CD4-positive, alpha-beta memory T cell (primary cell): Measurements from ENCODE around the gene TBL3. TPM values are rescaled to one million over a fixed set of nuclear protein-coding genes. Genes with fewer than 3 reads are reported as not detected.
A peak's percentile ranks its signal among the peaks of the same experiment; 100 is the strongest.

Experiments used
- CTCF ChIA-PET: fragments of 350-600 bp; sonication (Branson Sonifier 250); formaldehyde crosslinking; loops from one replicate; lab custom pipeline; 2021; ENCODE audit warnings: inconsistent platforms; ENCODE audit not compliant: partially characterized antibody; lab: Charles Lee
- POLR2A ChIA-PET: fragments of 350-600 bp; sonication (Branson Sonifier 250); formaldehyde crosslinking; loops from one replicate; lab custom pipeline; 2021; ENCODE audit not compliant: partially characterized antibody; lab: Charles Lee
- DNase-seq, 5 donors: peaks; one replicate each; pipeline versions ENCODE4 v3.0.0 to v3.0.0-alpha.2; 2020 to 2022; ENCODE audit warnings: mixed read lengths in 1 of 5
- H3K27ac ChIP-seq: one replicate; pipeline ENCODE4 v1.7.0; 2013; ENCODE audit warnings: low read depth, low read length
- H3K27me3 ChIP-seq: 2 replicates; pipeline ENCODE4 v1.7.0; 2013; ENCODE audit warnings: mild to moderate bottlenecking, low read length, moderate library complexity; ENCODE audit not compliant: insufficient read depth
- H3K36me3 ChIP-seq: 2 replicates; pipeline ENCODE4 v1.7.0; 2013; ENCODE audit warnings: mild to moderate bottlenecking, low read length, moderate library complexity; ENCODE audit not compliant: insufficient read depth
- H3K4me1 ChIP-seq: 2 replicates; pipeline ENCODE4 v1.7.0; 2013; ENCODE audit warnings: mild to moderate bottlenecking, low read length, moderate library complexity; ENCODE audit not compliant: insufficient read depth
- H3K4me3 ChIP-seq, 2 donors: one replicate each; pipeline ENCODE4 v1.7.0; 2013; ENCODE audit warnings: low read length in 2 of 2, mild to moderate bottlenecking in 1 of 2
- H3K9me3 ChIP-seq, 2 donors: one replicate each; pipeline ENCODE4 v1.7.0; 2013; ENCODE audit warnings: low read length in 2 of 2, control low read depth in 1 of 2; ENCODE audit not compliant: control insufficient read depth in 1 of 2
- H3K27ac Mint-ChIP-seq, 7 donors: one replicate each; pipeline ENCODE4 v1.8.0; 2020 to 2021; ENCODE audit warnings: mixed read lengths in 7 of 7, mild to moderate bottlenecking in 6 of 7, inconsistent platforms in 3 of 7, moderate library complexity in 3 of 7
- H3K27me3 Mint-ChIP-seq, 2 donors: one replicate each; pipeline ENCODE4 v1.8.0; 2020 to 2021; ENCODE audit warnings: mixed read lengths in 2 of 2
- H3K36me3 Mint-ChIP-seq, 2 donors: one replicate each; pipeline ENCODE4 v1.8.0; 2020 to 2021; ENCODE audit warnings: mixed read lengths in 2 of 2, inconsistent platforms in 1 of 2, mild to moderate bottlenecking in 1 of 2
- H3K4me1 Mint-ChIP-seq, 4 donors: one replicate each; pipeline ENCODE4 v1.8.0; 2020 to 2021; ENCODE audit warnings: mixed read lengths in 4 of 4, mild to moderate bottlenecking in 1 of 4
- H3K4me3 Mint-ChIP-seq, 8 donors: one replicate each; pipeline ENCODE4 v1.8.0; 2020 to 2021; ENCODE audit warnings: mixed read lengths in 8 of 8, mild to moderate bottlenecking in 7 of 8, moderate library complexity in 6 of 8, inconsistent platforms in 3 of 8
- H3K9me3 Mint-ChIP-seq, 8 donors: one replicate each; pipeline ENCODE4 v1.8.0; 2020 to 2021; ENCODE audit warnings: mixed read lengths in 8 of 8, mild to moderate bottlenecking in 5 of 8, inconsistent platforms in 3 of 8, moderate library complexity in 1 of 8
- intact Hi-C: fragments of 100-400 bp; cut with micrococcal nuclease; formaldehyde crosslinking; loops from one replicate; pipeline ENCODE4 v1.15.1; 2023
- polyA plus RNA-seq, 2 donors: library from polyadenylated mRNA; unstranded; fragments of 300-500 nt; fragmentation: Illumina TruSeq; gene quantifications; one replicate each; pipeline ENCODE4 v1.2.3, GENCODE V29; 2021
- total RNA-seq, 2 experiments: library from RNA; stranded (reverse); gene quantifications; one replicate each; pipeline ENCODE4 v1.2.3, GENCODE V29; 2021

TBL3 gene
- total and polyA plus RNA-seq, 4 experiments from 2014 or later = 33.2 to 47.6 (median 39.5) TPM

- Mint-ChIP-seq H3K27ac (no peak overlapping the region), H3K9me3 (peaks cover 0 to 2% (median 0%) of the 10 kb centered on the region in 8 donors), H3K4me1 (peaks cover 1 to 13% (median 4%) of the 10 kb centered on the region in 4 donors), H3K36me3 (peaks cover 21 to 27% of the 10 kb centered on the region in 2 donors), H3K27me3 (peaks cover 8 to 10% of the 10 kb centered on the region in 2 donors), H3K4me3 (no peak overlapping the region)
- H3K36me3 ChIP-seq = peaks cover 32% of the 10 kb centered on the region
- ChIA-PET CTCF (no interaction called here), POLR2A (interaction anchor here (1.5 to 4.7 kb wide), 4 partner anchors 8 to 177 kb away, joined by 4 to 40 read pairs (median 6); partner anchors contain the start of genes RPS2 and TRAF7)
- no peak for DNase-seq
- no peak overlapping the region for H3K27ac ChIP-seq
- H3K4me1 ChIP-seq = peaks cover 10% of the 10 kb centered on the region
- no peaks in the 10 kb centered on the region for H3K9me3 ChIP-seq
- H3K4me3 ChIP-seq = no peak overlapping the region
- intact Hi-C loops = no loop called here
- H3K27me3 ChIP-seq = peaks cover 20% of the 10 kb centered on the region
Measured at GRCh38 chr16:1977875-1978268, 6.0 kb downstream of the TBL3 start.

- H3K36me3 Mint-ChIP-seq = peaks cover 19 to 27% of the 10 kb centered on the region in 2 donors
- ChIA-PET CTCF (no interaction called here), POLR2A (interaction anchor here (1.9 to 4.7 kb wide), 3 partner anchors 14 to 176 kb away, joined by 6 to 40 read pairs (median 6); partner anchors contain the start of genes RPS2 and TRAF7)
- Histone ChIP-seq H3K9me3 (no peaks in the 10 kb centered on the region), H3K27me3 (peaks cover 20% of the 10 kb centered on the region), H3K27ac (no peak overlapping the region), H3K4me1 (peaks cover 10% of the 10 kb centered on the region), H3K4me3 (no peak overlapping the region), H3K36me3 (peaks cover 32% of the 10 kb centered on the region)
- peak in 1 of 5 donors; percentile 39 for DNase-seq
- intact Hi-C loops = no loop called here
- no peak overlapping the region for H3K27ac Mint-ChIP-seq
- no peak overlapping the region for H3K4me3 Mint-ChIP-seq
- H3K9me3 Mint-ChIP-seq = peaks cover 0 to 2% (median 0%) of the 10 kb centered on the region in 8 donors
- H3K4me1 Mint-ChIP-seq = peaks cover 2 to 17% (median 6%) of the 10 kb centered on the region in 4 donors
- H3K27me3 Mint-ChIP-seq = peaks cover 10% of the 10 kb centered on the region in 2 donors
Measured at GRCh38 chr16:1978476-1979120, 6.7 kb downstream of the TBL3 start.

- Histone ChIP-seq H3K4me1 (peaks cover 11% of the 10 kb centered on the region), H3K9me3 (no peaks in the 10 kb centered on the region), H3K36me3 (peaks cover 29% of the 10 kb centered on the region), H3K27me3 (peaks cover 20% of the 10 kb centered on the region), H3K27ac (no peak overlapping the region), H3K4me3 (no peak overlapping the region)
- H3K4me1 Mint-ChIP-seq = peaks cover 2 to 17% (median 6%) of the 10 kb centered on the region in 4 donors
- H3K27ac Mint-ChIP-seq = no peak overlapping the region
- peak overlapping the region in 2 of 8 donors; percentile 17 to 25 for H3K4me3 Mint-ChIP-seq
- ChIA-PET CTCF (no interaction called here), POLR2A (interaction anchor here (1.9 to 7.5 kb wide), 6 partner anchors 8 to 176 kb away, joined by 6 to 99 read pairs (median 24); partner anchors contain the start of genes NDUFB10, RNF151, RPS2 and TBL3)
- peaks cover 17 to 27% of the 10 kb centered on the region in 2 donors for H3K36me3 Mint-ChIP-seq
- DNase-seq = peak in 2 of 5 donors; percentile 32 to 46
- peaks cover 10% of the 10 kb centered on the region in 2 donors for H3K27me3 Mint-ChIP-seq
- intact Hi-C loops = no loop called here
- peaks cover 0 to 2% (median 0%) of the 10 kb centered on the region in 8 donors for H3K9me3 Mint-ChIP-seq
Measured at GRCh38 chr16:1979271-1980029, 7.6 kb downstream of the TBL3 start.

- Histone ChIP-seq H3K27ac (no peak overlapping the region), H3K4me3 (no peak overlapping the region), H3K27me3 (peaks cover 20% of the 10 kb centered on the region), H3K9me3 (no peaks in the 10 kb centered on the region), H3K4me1 (peaks cover 19% of the 10 kb centered on the region), H3K36me3 (peaks cover 23% of the 10 kb centered on the region)
- intact Hi-C loops = no loop called here
- Mint-ChIP-seq H3K4me3 (peak overlapping the region in 1 of 8 donors; percentile 9), H3K27me3 (peaks cover 10% of the 10 kb centered on the region in 2 donors), H3K36me3 (peaks cover 15 to 22% of the 10 kb centered on the region in 2 donors), H3K27ac (no peak overlapping the region), H3K4me1 (peaks cover 2 to 17% (median 11%) of the 10 kb centered on the region in 4 donors), H3K9me3 (peaks cover 0 to 2% (median 0%) of the 10 kb centered on the region in 8 donors)
- ChIA-PET POLR2A (interaction anchor here (0.6 to 7.5 kb wide), 4 partner anchors 9 to 25 kb away, joined by 3 to 99 read pairs (median 34); partner anchors contain the start of genes NDUFB10, RNF151, RPS2 and TBL3), CTCF (no interaction called here)
- no peak for DNase-seq
Measured at GRCh38 chr16:1980030-1980769, 8.3 kb downstream of the TBL3 start.

- Histone ChIP-seq H3K27me3 (peaks cover 20% of the 10 kb centered on the region), H3K36me3 (peaks cover 19% of the 10 kb centered on the region), H3K4me3 (no peak overlapping the region), H3K9me3 (no peaks in the 10 kb centered on the region), H3K27ac (no peak overlapping the region), H3K4me1 (peaks cover 22% of the 10 kb centered on the region)
- Mint-ChIP-seq H3K27ac (no peak overlapping the region), H3K4me3 (no peak overlapping the region), H3K4me1 (peaks cover 2 to 19% (median 12%) of the 10 kb centered on the region in 4 donors), H3K36me3 (peaks cover 14 to 20% of the 10 kb centered on the region in 2 donors), H3K27me3 (peaks cover 10% of the 10 kb centered on the region in 2 donors), H3K9me3 (peaks cover 0 to 2% (median 0%) of the 10 kb centered on the region in 8 donors)
- intact Hi-C loops = no loop called here
- DNase-seq = no peak
- ChIA-PET CTCF (no interaction called here), POLR2A (interaction anchor here (0.6 to 7.5 kb wide), 4 partner anchors 9 to 24 kb away, joined by 3 to 99 read pairs (median 34); partner anchors contain the start of genes NDUFB10, RNF151, RPS2 and TBL3)
Measured at GRCh38 chr16:1980770-1981087, 8.9 kb downstream of the TBL3 start.

- Histone ChIP-seq H3K4me3 (no peak within 1 kb of the TSS), H3K9me3 (no peaks in the 10 kb centered on the region), H3K4me1 (peaks cover 22% of the 10 kb centered on the region), H3K36me3 (peaks cover 15% of the 10 kb centered on the region), H3K27ac (no peak within 1 kb of the TSS), H3K27me3 (peaks cover 20% of the 10 kb centered on the region)
- CTCF ChIA-PET = interaction anchor here (0.5 to 1.5 kb wide), 3 partner anchors 10 to 171 kb away, joined by 3 to 5 read pairs (median 4); partner anchors contain the start of gene TBL3
- H3K4me1 Mint-ChIP-seq = peaks cover 2 to 19% (median 12%) of the 10 kb centered on the region in 4 donors
- intact Hi-C loops = no loop called here
- no peaks in the 10 kb centered on the region for H3K9me3 Mint-ChIP-seq
- peaks cover 7 to 10% of the 10 kb centered on the region in 2 donors for H3K27me3 Mint-ChIP-seq
- POLR2A ChIA-PET = interaction anchor here (0.7 to 7.5 kb wide), 4 partner anchors 10 to 18 kb away, joined by 3 to 99 read pairs (median 34); partner anchors contain the start of genes NDUFB10, RNF151, RPS2 and TBL3
- no peak for DNase-seq
- H3K36me3 Mint-ChIP-seq = peaks cover 9 to 14% of the 10 kb centered on the region in 2 donors
- H3K27ac Mint-ChIP-seq = peak within 1 kb of the TSS in 2 of 7 donors; percentile 23 to 50
- H3K4me3 Mint-ChIP-seq = peak within 1 kb of the TSS in 7 of 8 donors; percentile 11 to 89 (median 58)
Measured at GRCh38 chr16:1981398-1981836, 9.6 kb downstream of the TBL3 start, which contains the start of gene NOXO1. Gene NOXO1 (minus strand): TSS chr16:1981469. CDS start chr16:1981179, 290 bp downstream.
